ENCODE data around the gene DUSP2. TPM values are rescaled to one million over a fixed set of nuclear protein-coding genes. Genes with fewer than 3 reads are reported as not detected.

Gene DUSP2
- total and polyA plus RNA-seq, 9 of the 15 experiments (the other 6 are each of a cell fraction or from before 2014, with no cell fraction given): 0.04 to 0.18 TPM; not detected in 7

- WGBS (ENCODE audit: insufficient coverage, low coverage, missing lambda C conversion rate): 52% methylated on average over 6 of the region's 6 CpGs
- H3K9ac ChIP-seq (ENCODE audit: insufficient read depth in 1 of 2, low read depth in 2 of 2, low read length in 2 of 2): no peak overlapping the region
- peaks cover 22 to 37% of the 10 kb centered on the region in 2 experiments for H3K4me1 ChIP-seq (replicated peaks in 1 of 2; ENCODE audit: control insufficient read depth in 2 of 2, insufficient read depth in 2 of 2, low read length in 2 of 2)
- no peaks in the 10 kb centered on the region for H3K36me3 ChIP-seq (ENCODE audit: control insufficient read depth, insufficient read depth, low read length)
- H2AFZ ChIP-seq (ENCODE audit: low read depth, low read length): no peak overlapping the region
- intact Hi-C loops (cut with micrococcal nuclease) (no loop called here), in situ Hi-C loops (cut with MboI) (no loop called here)
- no peak overlapping the region for H3K27ac ChIP-seq (ENCODE audit: extremely low read depth, low read depth, low read length)
- no peak for FAIRE-seq
- no peak for ATAC-seq
- no peak overlapping the region for H3K4me3 ChIP-seq
- H3K27me3 ChIP-seq (ENCODE audit: control insufficient read depth in 2 of 2, insufficient read depth in 2 of 2, low read length in 2 of 2): no peaks in the 10 kb centered on the region
- no peaks in the 10 kb centered on the region for H3K9me3 ChIP-seq (replicated peaks; ENCODE audit: control insufficient read depth, insufficient read depth, low read depth, low read length)
- POLR2A ChIA-PET: interaction anchor here (1.4 kb wide), 2 partner anchors 9 to 59 kb away, joined by 5 to 6 read pairs; partner anchors contain the start of gene STARD7
- no TSS peak for BruUV-seq (replicated peaks)
- H4K20me1 ChIP-seq (replicated peaks; ENCODE audit: control insufficient read depth, insufficient read depth, low read length): no peaks in the 10 kb centered on the region
- H3K79me2 ChIP-seq (ENCODE audit: control insufficient read depth, insufficient read depth, low read length): no peaks in the 10 kb centered on the region
- CTCF ChIA-PET (ENCODE audit: low intra/inter-chr PET ratio): interaction anchor here (0.6 kb wide), 1 partner anchor 33 kb away, joined by 4 read pairs; no protein-coding TSS in a partner anchor
- no peak overlapping the region for H3K4me2 ChIP-seq (ENCODE audit: insufficient read depth, low read length)
- no peak for DNase-seq (ENCODE audit: extremely low read depth in 1 of 4, low spot score in 3 of 4)
- H3K9me1 ChIP-seq (ENCODE audit: control insufficient read depth, insufficient read depth, low read length): no peaks in the 10 kb centered on the region
- TF ChIP-seq SAFB (IDR thresholded peaks at IDR 0.05; ENCODE audit: borderline replicate concordance, low read depth, low read length) (no peak), DDX20 (tag; IDR thresholded peaks at IDR 0.05; ENCODE audit: low read depth) (no peak), PCBP1 (IDR thresholded peaks at IDR 0.05; ENCODE audit: low read depth, low read length, poor library complexity, severe bottlenecking) (no peak), CHD4 (IDR thresholded peaks at IDR 0.05; ENCODE audit: insufficient read depth, insufficient replicate concordance, low read depth, low read length, poor library complexity, severe bottlenecking) (no peak), CBX3 (IDR thresholded peaks at IDR 0.05; ENCODE audit: borderline replicate concordance in 1 of 2, low read length in 2 of 2) (no peak), CREB1 (IDR thresholded peaks at IDR 0.05) (no peak), CREB1 (CRISPR knock-in tag; IDR thresholded peaks at IDR 0.05) (no peak), ZNF668 (CRISPR knock-in tag; IDR thresholded peaks at IDR 0.05) (no peak), TAF7 (tag; IDR thresholded peaks at IDR 0.05) (no peak), FOXO4 (CRISPR knock-in tag; IDR thresholded peaks at IDR 0.05) (no peak), JUNB (CRISPR knock-in tag; conservative IDR thresholded peaks at IDR 0.05) (no peak), KAT7 (CRISPR knock-in tag; IDR thresholded peaks at IDR 0.05; ENCODE audit: borderline replicate concordance) (no peak), POLR2AphosphoS5 (IDR thresholded peaks at IDR 0.05; ENCODE audit: control insufficient read depth, insufficient read depth, low read depth, low read length) (no peak), NCOA6 (IDR thresholded peaks at IDR 0.05) (no peak), LCOR (CRISPR knock-in tag; IDR thresholded peaks at IDR 0.05) (no peak), ZNF584 (CRISPR knock-in tag; IDR thresholded peaks at IDR 0.05; ENCODE audit: low read depth) (no peak), AFF4 (CRISPR knock-in tag; IDR thresholded peaks at IDR 0.05) (no peak), HNRNPK (IDR thresholded peaks at IDR 0.05; ENCODE audit: low read depth, low read length, poor library complexity, severe bottlenecking) (no peak)
Measured at GRCh38 chr2:96150007-96150640, 4.9 kb upstream of the DUSP2 start.

Measured in K562 (cell line).